Testis (tissue), 2 donors: ENCODE data around the gene REX1BD.
"Not testable (repeated sequence)": the region's sequence is repeated elsewhere in the genome, so short reads cannot be mapped to it uniquely, and the experiment has no call there.

ENCODE experiments used
- CTCF ChIP-seq, 3 experiments: fragments of 450-650 bp in 2 of 3; fragments of 200-600 bp in 1 of 3; sonication (generic) in 1 of 3; IDR thresholded peaks; one replicate each; pipeline ENCODE4 v1.5.1; 2016 to 2019; ENCODE audit warnings: antibody characterized with exemption in 3 of 3, mild to moderate bottlenecking in 2 of 3, moderate library complexity in 1 of 3
- POLR2A ChIP-seq: fragments of 450-650 bp; IDR thresholded peaks from one replicate; pipeline ENCODE4 v1.6.1; 2017; ENCODE audit warnings: antibody characterized with exemption, mild to moderate bottlenecking, moderate library complexity

- TF ChIP-seq CTCF (IDR thresholded peaks at IDR 0.05); POLR2A: not testable (repeated sequence)
Measured at GRCh38 chr19:18592732-18593131, 4.1 kb downstream of the REX1BD start.
